Mammary epithelial cell (primary cell): ENCODE results near the gene CDH13.

ENCODE experiments used
- EZH2 ChIP-seq: IDR thresholded peaks from 2 replicates; pipeline ENCODE4 v1.6.1; 2012; ENCODE audit warnings: low read length, inconsistent platforms, borderline replicate concordance
- TF ChIP-seq, protein P1 (sequence below), 2 donors: IDR thresholded peaks in 1 of 2; conservative IDR thresholded peaks in 1 of 2; 2 replicates each; pipeline ENCODE4 v1.5.1; 2011 to 2012; ENCODE audit warnings: inconsistent platforms in 2 of 2, low read length in 2 of 2, mild to moderate bottlenecking in 2 of 2, control low read depth in 1 of 2, low read depth in 1 of 2; ENCODE audit not compliant: insufficient read depth in 1 of 2; ENCODE audit errors: extremely low read depth in 1 of 2

DNA sequence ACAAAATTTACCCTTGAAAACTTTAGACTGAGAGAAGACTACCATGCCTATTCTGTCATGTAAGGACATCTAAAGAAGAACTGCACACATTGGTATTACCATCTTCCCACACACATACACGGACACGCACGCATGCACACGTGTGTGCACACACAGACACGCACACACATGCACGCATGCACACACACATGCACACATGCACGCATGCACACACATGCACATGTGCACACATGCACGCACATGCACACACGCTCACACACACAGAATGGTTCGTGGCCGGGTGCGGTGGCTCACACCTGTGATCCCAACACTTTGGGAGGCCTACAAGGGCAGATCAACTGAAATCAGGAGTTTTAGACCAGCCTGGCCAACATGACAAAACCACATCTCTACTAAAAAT lies 884.1 kb downstream of the CDH13 start:
- TF ChIP-seq, protein P1, sequence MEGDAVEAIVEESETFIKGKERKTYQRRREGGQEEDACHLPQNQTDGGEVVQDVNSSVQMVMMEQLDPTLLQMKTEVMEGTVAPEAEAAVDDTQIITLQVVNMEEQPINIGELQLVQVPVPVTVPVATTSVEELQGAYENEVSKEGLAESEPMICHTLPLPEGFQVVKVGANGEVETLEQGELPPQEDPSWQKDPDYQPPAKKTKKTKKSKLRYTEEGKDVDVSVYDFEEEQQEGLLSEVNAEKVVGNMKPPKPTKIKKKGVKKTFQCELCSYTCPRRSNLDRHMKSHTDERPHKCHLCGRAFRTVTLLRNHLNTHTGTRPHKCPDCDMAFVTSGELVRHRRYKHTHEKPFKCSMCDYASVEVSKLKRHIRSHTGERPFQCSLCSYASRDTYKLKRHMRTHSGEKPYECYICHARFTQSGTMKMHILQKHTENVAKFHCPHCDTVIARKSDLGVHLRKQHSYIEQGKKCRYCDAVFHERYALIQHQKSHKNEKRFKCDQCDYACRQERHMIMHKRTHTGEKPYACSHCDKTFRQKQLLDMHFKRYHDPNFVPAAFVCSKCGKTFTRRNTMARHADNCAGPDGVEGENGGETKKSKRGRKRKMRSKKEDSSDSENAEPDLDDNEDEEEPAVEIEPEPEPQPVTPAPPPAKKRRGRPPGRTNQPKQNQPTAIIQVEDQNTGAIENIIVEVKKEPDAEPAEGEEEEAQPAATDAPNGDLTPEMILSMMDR (conservative IDR thresholded peaks at IDR 0.05 in 1 of 2, IDR thresholded peaks at IDR 0.05 in 1 of 2; ENCODE audit: extremely low read depth in 1 of 2, insufficient read depth in 1 of 2, low read depth in 1 of 2, low read length in 2 of 2), result no peak
- no peak for TF ChIP-seq EZH2
